Loucy (cell line): ENCODE results near the gene UBE2J1.
A peak's percentile ranks its signal among the peaks of the same experiment; 100 is the strongest.

ENCODE experiments used
- H2AFZ ChIP-seq: fragments of 200-600 bp; sonication (generic); 2 replicates; pipeline ENCODE4 v1.6.0; 2016; ENCODE audit warnings: antibody characterized with exemption, mild to moderate bottlenecking, low read length, moderate library complexity
- H3F3A ChIP-seq: fragments of 200-600 bp; 2 replicates; pipeline ENCODE4 v1.6.0; 2016; ENCODE audit warnings: antibody characterized with exemption, low read depth, mild to moderate bottlenecking
- H3K27me3 ChIP-seq: fragments of 200-600 bp; sonication (generic); 2 replicates; pipeline ENCODE4 v1.6.1; 2014; ENCODE audit warnings: low read length, mild to moderate bottlenecking; ENCODE audit not compliant: insufficient read depth, poor library complexity, severe bottlenecking
- H3K36me3 ChIP-seq: fragments of 200-600 bp; sonication (generic); 2 replicates; pipeline ENCODE4 v1.6.1; 2016; ENCODE audit warnings: low read length; ENCODE audit not compliant: insufficient read depth
- H3K4me1 ChIP-seq: fragments of 200-600 bp; sonication (generic); 2 replicates; pipeline ENCODE4 v1.5.1; 2014; ENCODE audit warnings: low read length, mild to moderate bottlenecking; ENCODE audit not compliant: insufficient read depth, poor library complexity, severe bottlenecking
- H3K4me2 ChIP-seq: fragments of 200-600 bp; sonication (generic); 2 replicates; pipeline ENCODE4 v1.6.0; 2014; ENCODE audit warnings: antibody characterized with exemption, low read length, low read depth, mild to moderate bottlenecking; ENCODE audit not compliant: poor library complexity, severe bottlenecking
- H3K4me3 ChIP-seq: fragments of 200-600 bp; sonication (generic); 2 replicates; pipeline ENCODE4 v1.5.1; 2014; ENCODE audit warnings: low read length, mild to moderate bottlenecking, mixed read lengths; ENCODE audit not compliant: poor library complexity, severe bottlenecking
- H3K79me2 ChIP-seq: fragments of 200-600 bp; sonication (generic); 2 replicates; pipeline ENCODE4 v1.6.1; 2014; ENCODE audit warnings: low read length; ENCODE audit not compliant: insufficient read depth
- H3K9ac ChIP-seq: fragments of 200-600 bp; sonication (generic); 2 replicates; pipeline ENCODE4 v1.6.0; 2014; ENCODE audit warnings: mild to moderate bottlenecking, low read depth, low read length, moderate library complexity; ENCODE audit not compliant: poor library complexity, severe bottlenecking
- H3K9me2 ChIP-seq: fragments of 200-600 bp; sonication (generic); replicated peaks from 2 replicates; pipeline ENCODE4 v1.6.1; 2016; ENCODE audit warnings: low read depth, low read length, mixed read lengths
- H3K9me3 ChIP-seq: fragments of 200-600 bp; sonication (generic); 2 replicates; pipeline ENCODE4 v1.6.1; 2014; ENCODE audit warnings: mild to moderate bottlenecking, antibody characterized with exemption, low read length, low read depth; ENCODE audit not compliant: insufficient read depth
- H4K20me1 ChIP-seq: fragments of 200-600 bp; sonication (generic); 2 replicates; pipeline ENCODE4 v1.6.0; 2014; ENCODE audit warnings: antibody characterized with exemption, low read length, mild to moderate bottlenecking; ENCODE audit not compliant: insufficient read depth, poor library complexity, severe bottlenecking
- EZH2phosphoT487 ChIP-seq: fragments of 200-600 bp; IDR thresholded peaks from 2 replicates; pipeline ENCODE4 v1.6.1; 2018; ENCODE audit warnings: antibody characterized with exemption, mild to moderate bottlenecking, moderate library complexity, borderline replicate concordance
- TF ChIP-seq, protein P1 (sequence below): fragments of 200-600 bp; sonication (generic); conservative IDR thresholded peaks from 2 replicates; pipeline ENCODE4 v1.5.1; 2014; ENCODE audit warnings: mild to moderate bottlenecking, antibody characterized with exemption, low read length

The UBE2J1 gene

DNA sequence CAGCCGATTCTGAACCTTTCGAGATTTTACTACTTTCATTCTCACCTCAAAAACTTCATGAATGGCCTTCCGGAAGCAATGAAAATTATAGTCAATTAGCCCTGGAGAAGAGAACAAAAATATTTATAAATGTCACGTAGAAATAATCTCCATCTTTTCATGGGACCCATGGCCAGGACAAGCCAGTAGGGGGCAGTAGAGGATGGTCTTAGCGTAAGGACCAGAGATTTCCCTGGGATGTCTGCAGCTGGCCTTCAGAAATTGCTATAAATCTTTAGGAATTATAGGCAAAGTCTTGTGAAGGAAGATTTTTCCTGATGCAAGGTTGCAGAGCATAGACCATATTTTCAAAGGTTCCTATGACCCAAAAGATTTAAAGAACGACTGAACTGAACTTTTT, 15.6 kb upstream of the UBE2J1 start:
- H3K36me3 ChIP-seq, result peaks cover 6% of the 10 kb centered on the region; the same call in 1 of the 2 replicates
- H4K20me1 ChIP-seq, result no peaks in the 10 kb centered on the region
- H3K27me3 ChIP-seq, result no peaks in the 10 kb centered on the region
- no peak overlapping the region for H3K9ac ChIP-seq
- TF ChIP-seq, protein P1, sequence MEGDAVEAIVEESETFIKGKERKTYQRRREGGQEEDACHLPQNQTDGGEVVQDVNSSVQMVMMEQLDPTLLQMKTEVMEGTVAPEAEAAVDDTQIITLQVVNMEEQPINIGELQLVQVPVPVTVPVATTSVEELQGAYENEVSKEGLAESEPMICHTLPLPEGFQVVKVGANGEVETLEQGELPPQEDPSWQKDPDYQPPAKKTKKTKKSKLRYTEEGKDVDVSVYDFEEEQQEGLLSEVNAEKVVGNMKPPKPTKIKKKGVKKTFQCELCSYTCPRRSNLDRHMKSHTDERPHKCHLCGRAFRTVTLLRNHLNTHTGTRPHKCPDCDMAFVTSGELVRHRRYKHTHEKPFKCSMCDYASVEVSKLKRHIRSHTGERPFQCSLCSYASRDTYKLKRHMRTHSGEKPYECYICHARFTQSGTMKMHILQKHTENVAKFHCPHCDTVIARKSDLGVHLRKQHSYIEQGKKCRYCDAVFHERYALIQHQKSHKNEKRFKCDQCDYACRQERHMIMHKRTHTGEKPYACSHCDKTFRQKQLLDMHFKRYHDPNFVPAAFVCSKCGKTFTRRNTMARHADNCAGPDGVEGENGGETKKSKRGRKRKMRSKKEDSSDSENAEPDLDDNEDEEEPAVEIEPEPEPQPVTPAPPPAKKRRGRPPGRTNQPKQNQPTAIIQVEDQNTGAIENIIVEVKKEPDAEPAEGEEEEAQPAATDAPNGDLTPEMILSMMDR, result peak; percentile 98
- no peak for TF ChIP-seq EZH2phosphoT487
- H3K9me2 ChIP-seq, result no peaks in the 10 kb centered on the region
- H3K9me3 ChIP-seq, result no peaks in the 10 kb centered on the region
- H3K4me1 ChIP-seq, result peaks cover 20% of the 10 kb centered on the region
- no peaks in the 10 kb centered on the region for H3F3A ChIP-seq
- no peak overlapping the region for H3K4me3 ChIP-seq
- no peak overlapping the region for H3K4me2 ChIP-seq
- no peak overlapping the region for H2AFZ ChIP-seq
- no peaks in the 10 kb centered on the region for H3K79me2 ChIP-seq

DNA sequence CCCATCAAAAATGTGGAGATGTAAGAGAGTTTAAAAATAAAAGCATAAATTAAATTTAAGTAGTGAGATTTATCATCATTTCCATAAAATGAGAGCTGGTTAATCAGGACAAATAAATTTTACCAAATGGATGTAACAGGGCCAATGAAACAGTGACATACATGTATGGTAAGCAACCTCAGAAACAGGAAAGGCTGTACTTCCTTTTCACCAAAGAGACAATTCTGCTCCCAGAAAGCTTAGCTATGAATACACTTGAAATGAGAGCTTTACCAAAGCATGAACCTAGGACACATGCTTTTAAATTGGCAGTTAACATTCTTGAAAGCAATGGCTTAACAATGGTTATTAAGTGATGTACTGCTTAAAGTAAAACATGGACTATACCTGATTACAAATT, 12.1 kb upstream of the UBE2J1 start:
- Histone ChIP-seq H3K79me2 (no peaks in the 10 kb centered on the region), H3K9me2 (no peaks in the 10 kb centered on the region), H3K9me3 (no peaks in the 10 kb centered on the region), H3K36me3 (peaks cover 6% of the 10 kb centered on the region; the same call in 1 of the 2 replicates), H4K20me1 (no peaks in the 10 kb centered on the region), H3K4me3 (peak overlapping the region; percentile 10), H2AFZ (0 out of 2 replicates have a peak overlapping the region, but pooled peaks have one; percentile 0), H3K4me2 (peak overlapping the region; percentile 61), H3K27me3 (no peaks in the 10 kb centered on the region), H3K9ac (peak overlapping the region; percentile 42), H3K4me1 (peaks cover 31% of the 10 kb centered on the region), H3F3A (no peaks in the 10 kb centered on the region)
- TF ChIP-seq, protein P1, result no peak
- TF ChIP-seq EZH2phosphoT487, result no peak

DNA sequence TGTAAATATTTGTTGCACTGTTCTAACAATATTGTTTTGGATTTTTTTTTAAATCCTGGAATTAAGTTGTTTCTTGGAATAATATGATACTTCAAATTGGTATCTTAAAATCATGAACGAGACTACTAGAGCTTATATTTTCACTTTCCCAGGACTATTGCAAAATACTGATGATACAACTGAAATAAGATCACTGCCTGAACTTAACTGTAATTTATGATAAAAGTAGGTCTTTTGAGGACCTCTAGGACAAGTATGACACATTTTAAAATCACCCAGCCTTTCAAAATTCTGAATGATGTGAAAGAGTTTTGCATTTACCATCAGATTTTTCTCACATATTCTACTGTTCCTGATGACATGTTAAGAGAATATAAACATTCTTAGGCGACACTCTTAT, 8.6 kb upstream of the UBE2J1 start:
- Histone ChIP-seq H3K27me3 (no peaks in the 10 kb centered on the region), H3K79me2 (no peaks in the 10 kb centered on the region; the same call in 1 of the 2 replicates), H2AFZ (no peak overlapping the region), H3K4me2 (peak overlapping the region; percentile 15), H3K9me3 (no peaks in the 10 kb centered on the region), H3F3A (no peaks in the 10 kb centered on the region), H3K36me3 (no peaks in the 10 kb centered on the region), H3K9ac (no peak overlapping the region), H3K4me1 (peaks cover 64% of the 10 kb centered on the region), H3K4me3 (no peak overlapping the region), H3K9me2 (no peaks in the 10 kb centered on the region), H4K20me1 (no peaks in the 10 kb centered on the region)
- TF ChIP-seq EZH2phosphoT487, result no peak
- TF ChIP-seq, protein P1, result no peak
